ENCODE results near the gene PSMG3. TPM values are rescaled to one million over a fixed set of nuclear protein-coding genes. Genes with fewer than 3 reads are reported as not detected.

Gene PSMG3, protein sequence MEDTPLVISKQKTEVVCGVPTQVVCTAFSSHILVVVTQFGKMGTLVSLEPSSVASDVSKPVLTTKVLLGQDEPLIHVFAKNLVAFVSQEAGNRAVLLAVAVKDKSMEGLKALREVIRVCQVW
- total RNA-seq = 11.2 TPM
- long read RNA-seq, transcript PSMG3-203 (3 exons, 774 nt) = minor isoform, 5 of 19 reads
- long read RNA-seq, transcript PSMG3-202 (2 exons, 1,391 nt) = major isoform, 7 of 19 reads
- long read RNA-seq, partial matches to known transcripts = 0 of 19 reads
- long read RNA-seq, other reads (novel, unspliced or antisense) = 6 of 19 reads

- H3K9me3 ChIP-seq (replicated peaks) = no peaks in the 10 kb centered on the region
- DNase-seq = peak; percentile 92
- TF ChIP-seq, protein P1, sequence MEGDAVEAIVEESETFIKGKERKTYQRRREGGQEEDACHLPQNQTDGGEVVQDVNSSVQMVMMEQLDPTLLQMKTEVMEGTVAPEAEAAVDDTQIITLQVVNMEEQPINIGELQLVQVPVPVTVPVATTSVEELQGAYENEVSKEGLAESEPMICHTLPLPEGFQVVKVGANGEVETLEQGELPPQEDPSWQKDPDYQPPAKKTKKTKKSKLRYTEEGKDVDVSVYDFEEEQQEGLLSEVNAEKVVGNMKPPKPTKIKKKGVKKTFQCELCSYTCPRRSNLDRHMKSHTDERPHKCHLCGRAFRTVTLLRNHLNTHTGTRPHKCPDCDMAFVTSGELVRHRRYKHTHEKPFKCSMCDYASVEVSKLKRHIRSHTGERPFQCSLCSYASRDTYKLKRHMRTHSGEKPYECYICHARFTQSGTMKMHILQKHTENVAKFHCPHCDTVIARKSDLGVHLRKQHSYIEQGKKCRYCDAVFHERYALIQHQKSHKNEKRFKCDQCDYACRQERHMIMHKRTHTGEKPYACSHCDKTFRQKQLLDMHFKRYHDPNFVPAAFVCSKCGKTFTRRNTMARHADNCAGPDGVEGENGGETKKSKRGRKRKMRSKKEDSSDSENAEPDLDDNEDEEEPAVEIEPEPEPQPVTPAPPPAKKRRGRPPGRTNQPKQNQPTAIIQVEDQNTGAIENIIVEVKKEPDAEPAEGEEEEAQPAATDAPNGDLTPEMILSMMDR (IDR thresholded peaks at IDR 0.05; ENCODE audit: borderline replicate concordance) = peak; percentile 52
- intact Hi-C loops (cut with micrococcal nuclease) = no loop called here
- H3K4me3 ChIP-seq = peak within 1 kb of the TSS; percentile 97
- peak within 1 kb of the TSS; percentile 98 for H3K27ac ChIP-seq (replicated peaks)
- H3K27me3 ChIP-seq (ENCODE audit: low read depth) = no peaks in the 10 kb centered on the region
- H3K4me1 ChIP-seq = peaks cover 48% of the 10 kb centered on the region
- H3K36me3 ChIP-seq = peaks cover 19% of the 10 kb centered on the region
Measured at GRCh38 chr7:1569833-1570632, at the start of gene PSMG3. Gene PSMG3, minus strand, starts transcription at chr7:1570032. Its CDS starts 693 bp downstream, at chr7:1569339.

DNA sequence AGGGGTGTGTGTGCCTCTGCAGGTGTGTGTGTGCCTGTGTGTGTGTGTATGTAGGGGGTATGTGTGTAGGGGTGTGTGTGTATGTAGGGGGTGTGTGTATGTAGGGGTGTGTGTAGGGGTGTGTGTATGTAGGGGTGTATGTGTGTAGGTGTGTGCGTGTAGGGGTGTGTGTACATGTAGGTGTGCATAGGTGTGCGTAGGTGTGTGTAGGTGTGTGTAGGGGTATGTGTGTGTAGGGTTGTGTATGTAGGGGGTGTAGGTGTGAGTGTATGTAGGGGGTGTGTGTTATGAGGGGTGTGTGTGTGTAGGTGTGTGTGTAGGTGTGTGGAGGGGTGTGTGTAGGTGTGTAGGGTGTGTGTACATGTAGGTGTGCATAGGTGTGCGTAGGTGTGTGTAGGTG, 48.6 kb upstream of the PSMG3 start:
- no peak overlapping the region for H3K27ac ChIP-seq (replicated peaks)
- TF ChIP-seq, protein P1 (IDR thresholded peaks at IDR 0.05; ENCODE audit: borderline replicate concordance) = no peak
- H3K4me1 ChIP-seq = no peaks in the 10 kb centered on the region
- no peaks in the 10 kb centered on the region for H3K9me3 ChIP-seq (replicated peaks)
- intact Hi-C loops (cut with micrococcal nuclease) = no loop called here
- no peaks in the 10 kb centered on the region for H3K36me3 ChIP-seq
- no peak for DNase-seq
- peaks cover 16% of the 10 kb centered on the region for H3K27me3 ChIP-seq (ENCODE audit: low read depth)
- no peak overlapping the region for H3K4me3 ChIP-seq

DNA sequence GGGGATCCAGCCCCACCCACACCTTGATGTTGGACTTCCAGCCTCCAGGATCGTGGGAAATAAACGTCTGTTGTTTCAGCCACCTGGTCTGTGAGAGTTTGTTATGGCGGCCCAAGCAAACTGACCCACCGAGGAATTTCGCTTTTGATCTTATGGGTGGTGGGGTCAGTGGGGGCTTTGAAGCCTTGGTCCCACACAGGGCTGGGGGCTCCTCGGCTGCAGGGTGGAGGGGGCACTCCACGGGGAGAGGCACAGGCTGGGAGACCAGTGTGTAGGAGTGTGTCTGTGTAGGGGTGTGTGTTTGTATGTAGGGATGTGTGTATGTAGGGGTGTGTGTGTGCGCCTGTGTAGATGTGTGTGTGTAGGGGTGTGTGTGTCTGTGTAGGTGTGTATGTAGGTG, 48.1 kb upstream of the PSMG3 start:
- Histone ChIP-seq H3K9me3 (replicated peaks) (no peaks in the 10 kb centered on the region), H3K4me1 (no peaks in the 10 kb centered on the region), H3K36me3 (no peaks in the 10 kb centered on the region), H3K4me3 (no peak overlapping the region), H3K27me3 (ENCODE audit: low read depth) (peaks cover 16% of the 10 kb centered on the region), H3K27ac (replicated peaks) (no peak overlapping the region)
- TF ChIP-seq, protein P1 (IDR thresholded peaks at IDR 0.05; ENCODE audit: borderline replicate concordance) = no peak
- DNase-seq = no peak
- intact Hi-C loops (cut with micrococcal nuclease) = no loop called here

GRCh38 chr7:1616741-1617140, 46.9 kb upstream of the PSMG3 start:
- Histone ChIP-seq H3K36me3 (no peaks in the 10 kb centered on the region), H3K27me3 (ENCODE audit: low read depth) (peaks cover 8% of the 10 kb centered on the region), H3K4me1 (no peaks in the 10 kb centered on the region), H3K9me3 (replicated peaks) (no peaks in the 10 kb centered on the region), H3K27ac (replicated peaks) (no peak overlapping the region), H3K4me3 (no peak overlapping the region)
- intact Hi-C loops (cut with micrococcal nuclease) = no loop called here
- DNase-seq = no peak
- TF ChIP-seq, protein P1 (IDR thresholded peaks at IDR 0.05; ENCODE audit: borderline replicate concordance) = no peak

DNA sequence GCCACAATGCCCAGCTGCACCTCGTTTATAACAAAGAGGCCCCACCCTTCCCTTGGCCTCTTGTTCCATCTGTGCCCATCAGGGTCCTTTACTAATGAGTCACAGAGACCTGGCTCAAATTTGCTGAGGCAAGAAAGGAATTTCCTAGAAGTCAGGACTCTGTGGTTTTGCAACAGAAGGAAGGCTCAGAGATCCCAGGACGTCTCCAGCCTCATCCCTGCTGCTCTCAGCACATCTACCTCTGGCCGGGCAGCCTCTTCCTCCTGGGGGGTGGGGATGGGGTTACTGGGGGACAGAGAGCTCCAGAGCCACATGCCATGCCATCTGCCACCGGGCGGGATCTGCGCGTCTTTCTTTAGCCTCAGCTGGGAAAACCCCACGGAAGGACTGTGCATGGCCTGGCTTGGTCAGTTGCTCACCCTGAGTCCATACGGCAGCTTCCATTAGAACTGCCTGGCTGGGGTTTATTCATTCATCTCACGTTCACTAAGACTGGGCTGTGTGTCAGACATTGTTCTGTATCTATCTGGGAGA, 41.9 kb upstream of the PSMG3 start:
- no peaks in the 10 kb centered on the region for H3K4me1 ChIP-seq
- no peak for DNase-seq
- H3K36me3 ChIP-seq = no peaks in the 10 kb centered on the region
- no peak overlapping the region for H3K4me3 ChIP-seq
- intact Hi-C loops (cut with micrococcal nuclease) = no loop called here
- TF ChIP-seq, protein P1 (IDR thresholded peaks at IDR 0.05; ENCODE audit: borderline replicate concordance) = no peak
- H3K27ac ChIP-seq (replicated peaks) = no peak overlapping the region
- peaks cover 28% of the 10 kb centered on the region for H3K27me3 ChIP-seq (ENCODE audit: low read depth)
- H3K9me3 ChIP-seq (replicated peaks) = no peaks in the 10 kb centered on the region

Data from left ventricle myocardium inferior (tissue), 1 donor.